GM19023 (cell line): ENCODE data around the gene ECT2L.
"Not testable (repeated sequence)": the region's sequence is repeated elsewhere in the genome, so short reads cannot be mapped to it uniquely, and the experiment has no call there.

Experiments used
- ATAC-seq: cut with Tn5 transposase; IDR thresholded peaks from one replicate; pipeline ENCODE4 v1.9.1; 2021; ENCODE audit warnings: mild to moderate bottlenecking, moderate library complexity; ENCODE audit not compliant: unreplicated experiment

Gene ECT2L

GRCh38 chr6:138926579-138926978, 130.7 kb downstream of the ECT2L start:
- ATAC-seq = no peak

DNA sequence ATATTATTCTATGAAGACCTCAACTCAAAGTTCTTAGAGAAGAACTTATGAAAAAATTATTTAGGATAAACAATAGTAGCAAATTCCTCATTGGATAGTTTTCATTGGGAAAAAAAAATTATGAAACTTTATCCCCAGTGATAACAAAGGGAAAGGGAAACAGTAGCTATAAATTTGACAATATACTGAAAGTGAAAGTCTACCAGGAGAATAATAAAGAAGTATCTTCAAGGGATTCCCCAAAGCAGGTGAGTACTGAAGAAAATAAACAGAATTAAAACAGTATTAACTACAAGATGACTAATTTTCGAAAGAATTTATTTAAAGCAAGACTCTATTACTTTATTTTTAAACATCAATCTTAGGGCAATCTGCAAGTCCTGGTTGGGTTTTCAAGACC, 135.8 kb downstream of the ECT2L start:
- no peak for ATAC-seq

- not testable (repeated sequence) for ATAC-seq
These were observed 141.0 kb downstream of the ECT2L start for GRCh38 chr6:138936873-138937272.

DNA sequence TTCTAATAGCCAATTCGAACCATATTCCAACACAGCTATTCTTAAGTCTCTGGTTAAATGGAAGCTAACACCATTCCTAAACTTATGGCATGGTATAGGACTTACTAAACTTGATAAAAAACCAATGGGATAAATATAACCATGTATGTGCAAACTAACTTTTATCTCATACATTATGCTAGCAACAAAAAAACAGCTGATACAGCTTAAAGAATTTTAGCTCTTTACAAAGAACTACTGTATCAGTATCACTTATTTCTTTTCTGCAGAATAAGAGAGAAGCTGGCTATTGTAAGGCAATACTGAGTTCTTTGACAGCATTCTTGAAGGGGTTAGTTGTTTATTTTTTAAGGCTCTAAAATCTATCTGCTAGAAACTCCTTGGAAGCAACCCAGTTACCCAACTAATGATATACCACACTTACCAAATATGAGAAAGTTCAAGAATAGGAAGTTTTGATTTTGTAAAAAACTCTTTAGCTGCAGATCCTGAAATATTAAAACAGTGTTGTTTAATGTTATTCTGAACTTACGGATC, 147.3 kb downstream of the ECT2L start:
- no peak for ATAC-seq

- ATAC-seq = no peak
These were observed 148.5 kb downstream of the ECT2L start for GRCh38 chr6:138944412-138944811.

GRCh38 chr6:138945354-138945753, 149.5 kb downstream of the ECT2L start:
- ATAC-seq = no peak

- no peak for ATAC-seq
These were observed 152.1 kb downstream of the ECT2L start for GRCh38 chr6:138948004-138948403.

- no peak for ATAC-seq
These were observed 152.8 kb downstream of the ECT2L start for GRCh38 chr6:138948546-138949179.

DNA sequence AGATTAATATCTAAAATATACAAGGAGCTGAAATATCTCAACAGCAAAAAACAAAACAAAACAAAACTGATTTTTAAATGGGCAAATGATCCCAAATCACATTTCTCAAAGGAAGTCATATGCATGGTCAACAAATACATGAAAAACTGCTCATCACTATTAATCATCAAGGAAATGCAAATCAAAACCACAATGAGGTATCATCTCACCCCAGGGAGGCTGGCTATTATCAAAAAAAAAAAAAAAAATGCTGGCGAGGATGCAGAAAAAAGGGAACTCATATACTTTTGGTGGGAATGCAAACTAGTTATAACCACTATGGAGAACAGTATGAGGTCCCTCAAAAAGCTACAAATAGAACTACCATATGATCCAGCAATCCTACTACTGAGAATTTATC, 157.6 kb downstream of the ECT2L start:
- no peak for ATAC-seq
